Pancreas (tissue), 10 donors: ENCODE measurements around the gene TRAPPC3. TPM values are rescaled to one million over a fixed set of nuclear protein-coding genes. Genes with fewer than 3 reads are reported as not detected.

Experiments
- ATAC-seq, 4 donors: fragments of 200-7000 bp; cut with Tn5 transposase; one replicate each; pipeline versions ENCODE4 v1.8.0 to v1.9.1; 2020; ENCODE audit warnings: mild to moderate bottlenecking in 4 of 4, moderate library complexity in 4 of 4
- DNase-seq, 6 donors: peaks; one replicate each; pipeline ENCODE4 v3.0.0-alpha.2; 2020
- FAIRE-seq: peaks from 2 replicates; lab custom pipeline; 2012; peaks lifted over from hg19 to GRCh38; lab: Jason Lieb, UNC
- H3K27ac ChIP-seq, 4 donors: fragments of 200-600 bp; sonication (generic); 1 replicate in 3 of 4; 2 replicates in 1 of 4; pipeline versions ENCODE4 v1.5.0 to v1.8.0; 2020
- H3K27me3 ChIP-seq, 4 donors: fragments of 200-600 bp; one replicate each; pipeline ENCODE4 v1.8.0; 2021
- H3K36me3 ChIP-seq, 3 donors: fragments of 200-600 bp; sonication (generic) in 1 of 3; one replicate each; pipeline versions ENCODE4 v1.5.0 to v1.8.0; 2020 to 2021
- H3K4me1 ChIP-seq, 3 donors: fragments of 200-600 bp; one replicate each; pipeline ENCODE4 v1.8.0; 2021
- H3K4me3 ChIP-seq, 4 donors: fragments of 200-600 bp; sonication (generic) in 2 of 4; one replicate each; pipeline versions ENCODE4 v1.5.0 to v1.8.0; 2020 to 2021
- H3K9me3 ChIP-seq, 4 donors: fragments of 200-600 bp; one replicate each; pipeline ENCODE4 v1.8.0; 2021
- WGBS, 2 donors: extraction: QIAGEN DNeasy Blood & Tissue Kit; methylation state at CpG; one replicate each; pipeline ENCODE4 v1.1.7; 2013; 5-methylcytosine and 5-hydroxymethylcytosine counted together
- intact Hi-C, 3 donors: fragments of 100-400 bp; cut with DNase I; formaldehyde crosslinking; loops; one replicate each; pipeline versions ENCODE4 v1.11.1 to v1.14.2; 2022
- polyA plus RNA-seq, 2 donors: library from polyadenylated mRNA; stranded (reverse); fragments of 200-250 nt; gene quantifications; one replicate each; pipeline ENCODE4 v1.2.3, GENCODE V29; 2013
- total RNA-seq, 6 donors: library from RNA; stranded (reverse); fragmentation: NEBNext Ultra II Directional in 4 of 6; extraction: Animal tissue kit (Norgen Biotek cat#: 25700) in 4 of 6; gene quantifications; one replicate each; pipeline versions ENCODE4 v1.2.1 to v1.2.4, GENCODE V29; 2021 to 2023
- TF ChIP-seq, protein P1 (sequence below), 4 donors: fragments of 200-600 bp; sonication (generic) in 3 of 4; IDR thresholded peaks; one replicate each; pipeline versions ENCODE4 v1.5.0 to v1.8.0; 2021; ENCODE audit warnings: antibody characterized with exemption in 4 of 4
- donor health status: healthy with polysubstance abuse.
- donor health status: DM: no; HTN: no; CAD: no; lungs with moderate emphysema.
- donor health status: DM: no; HTN: no; CAD: no.
- donor health status: control.
- donor health status: control.
- donor health status: Bipolar disorder and iron deficiency.
- donor health status: DM: yes; HTN: yes; CAD: no.
- donor health status: DM: no; HTN: no; CAD: no.
- donor health status: DM: no; HTN: no; CAD: no.
- donor health status: DM: yes; HTN: yes; CAD: no.

Gene TRAPPC3
- total and polyA plus RNA-seq, 8 donors, result 21.8 to 41.5 (median 27.0) TPM

DNA sequence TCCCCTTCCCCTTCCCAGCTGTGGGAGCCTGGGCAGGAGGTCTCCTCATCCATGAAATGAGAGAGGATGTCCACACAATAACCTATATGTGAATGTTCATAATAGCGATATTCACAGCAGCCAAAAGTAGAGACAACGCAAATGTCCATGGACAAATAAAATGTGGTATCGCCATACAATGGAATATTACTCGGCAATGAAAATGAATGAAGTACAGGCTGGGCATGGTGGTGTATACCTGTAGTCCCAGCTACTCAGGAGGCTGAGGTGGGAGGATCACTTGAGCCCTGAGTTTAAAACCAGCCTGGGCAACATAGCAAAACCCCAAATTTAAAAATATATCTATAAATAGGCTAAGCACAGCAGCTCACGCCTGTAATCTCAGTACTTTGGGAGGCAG, 47.7 kb downstream of the TRAPPC3 start:
- 95% methylated on average over 5 of the region's 5 CpGs for WGBS, 2 donors
- ATAC-seq (no peak), DNase-seq (no peak), FAIRE-seq (no peak)
- H3K4me3 ChIP-seq, result no peak overlapping the region
- H3K4me1 ChIP-seq, result no peaks in the 10 kb centered on the region
- H3K27ac ChIP-seq, result no peak overlapping the region
- no peaks in the 10 kb centered on the region for H3K9me3 ChIP-seq
- intact Hi-C loops, result no loop called here
- TF ChIP-seq, protein P1, sequence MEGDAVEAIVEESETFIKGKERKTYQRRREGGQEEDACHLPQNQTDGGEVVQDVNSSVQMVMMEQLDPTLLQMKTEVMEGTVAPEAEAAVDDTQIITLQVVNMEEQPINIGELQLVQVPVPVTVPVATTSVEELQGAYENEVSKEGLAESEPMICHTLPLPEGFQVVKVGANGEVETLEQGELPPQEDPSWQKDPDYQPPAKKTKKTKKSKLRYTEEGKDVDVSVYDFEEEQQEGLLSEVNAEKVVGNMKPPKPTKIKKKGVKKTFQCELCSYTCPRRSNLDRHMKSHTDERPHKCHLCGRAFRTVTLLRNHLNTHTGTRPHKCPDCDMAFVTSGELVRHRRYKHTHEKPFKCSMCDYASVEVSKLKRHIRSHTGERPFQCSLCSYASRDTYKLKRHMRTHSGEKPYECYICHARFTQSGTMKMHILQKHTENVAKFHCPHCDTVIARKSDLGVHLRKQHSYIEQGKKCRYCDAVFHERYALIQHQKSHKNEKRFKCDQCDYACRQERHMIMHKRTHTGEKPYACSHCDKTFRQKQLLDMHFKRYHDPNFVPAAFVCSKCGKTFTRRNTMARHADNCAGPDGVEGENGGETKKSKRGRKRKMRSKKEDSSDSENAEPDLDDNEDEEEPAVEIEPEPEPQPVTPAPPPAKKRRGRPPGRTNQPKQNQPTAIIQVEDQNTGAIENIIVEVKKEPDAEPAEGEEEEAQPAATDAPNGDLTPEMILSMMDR (IDR thresholded peaks at IDR 0.05), result no peak
- H3K27me3 ChIP-seq, result no peaks in the 10 kb centered on the region
- no peaks in the 10 kb centered on the region for H3K36me3 ChIP-seq

DNA sequence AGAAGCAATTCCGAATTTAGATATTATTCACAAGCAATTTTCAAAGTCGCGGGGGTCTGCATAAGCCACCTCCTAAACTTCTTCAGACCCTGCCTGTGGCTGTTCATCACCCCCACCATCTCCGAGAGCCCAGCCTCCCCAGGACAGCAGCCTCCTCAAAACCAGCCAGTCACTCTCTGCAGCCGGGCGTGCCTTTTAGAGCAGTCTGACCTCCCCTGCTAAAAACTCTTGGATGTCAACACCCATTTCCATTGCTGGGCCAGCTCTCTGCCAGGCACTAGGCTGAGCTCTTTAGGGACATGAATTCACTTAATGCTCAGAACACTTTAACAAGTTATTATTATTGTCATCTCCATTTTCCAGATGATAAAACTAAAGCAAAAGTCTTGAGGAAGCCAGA, 48.9 kb downstream of the TRAPPC3 start:
- WGBS, 2 donors, result 53 to 75% methylated on average over 6 of the region's 6 CpGs
- no peaks in the 10 kb centered on the region for H3K4me1 ChIP-seq
- no peak for ATAC-seq
- no peak overlapping the region for H3K27ac ChIP-seq
- peak in 1 of 6 donors; percentile 41 for DNase-seq
- no peaks in the 10 kb centered on the region for H3K27me3 ChIP-seq
- H3K36me3 ChIP-seq, result no peaks in the 10 kb centered on the region
- H3K9me3 ChIP-seq, result no peaks in the 10 kb centered on the region
- no peak overlapping the region for H3K4me3 ChIP-seq
- TF ChIP-seq, protein P1 (IDR thresholded peaks at IDR 0.05), result no peak
- no peak for FAIRE-seq
- intact Hi-C loops, result no loop called here

GRCh38 chr1:36099681-36100341, 49.5 kb downstream of the TRAPPC3 start:
- Histone ChIP-seq H3K36me3 (no peaks in the 10 kb centered on the region), H3K27me3 (no peaks in the 10 kb centered on the region), H3K9me3 (no peaks in the 10 kb centered on the region), H3K4me1 (no peaks in the 10 kb centered on the region), H3K27ac (no peak overlapping the region), H3K4me3 (no peak overlapping the region)
- WGBS, 2 donors, result 19 to 24% methylated on average over 16 to 18 of the region's 18 CpGs
- no peak for FAIRE-seq
- intact Hi-C loops, result loop anchor here in 2 of 3 donors (5.0 to 10.0 kb wide), 6 partner anchors 85 to 325 kb away; no protein-coding TSS in a partner anchor
- peak; percentile 61 to 91 (median 84) for DNase-seq
- peak; percentile 81 to 96 (median 93) for ATAC-seq
- TF ChIP-seq, protein P1 (IDR thresholded peaks at IDR 0.05), result peak; percentile 59 to 81 (median 76)

DNA sequence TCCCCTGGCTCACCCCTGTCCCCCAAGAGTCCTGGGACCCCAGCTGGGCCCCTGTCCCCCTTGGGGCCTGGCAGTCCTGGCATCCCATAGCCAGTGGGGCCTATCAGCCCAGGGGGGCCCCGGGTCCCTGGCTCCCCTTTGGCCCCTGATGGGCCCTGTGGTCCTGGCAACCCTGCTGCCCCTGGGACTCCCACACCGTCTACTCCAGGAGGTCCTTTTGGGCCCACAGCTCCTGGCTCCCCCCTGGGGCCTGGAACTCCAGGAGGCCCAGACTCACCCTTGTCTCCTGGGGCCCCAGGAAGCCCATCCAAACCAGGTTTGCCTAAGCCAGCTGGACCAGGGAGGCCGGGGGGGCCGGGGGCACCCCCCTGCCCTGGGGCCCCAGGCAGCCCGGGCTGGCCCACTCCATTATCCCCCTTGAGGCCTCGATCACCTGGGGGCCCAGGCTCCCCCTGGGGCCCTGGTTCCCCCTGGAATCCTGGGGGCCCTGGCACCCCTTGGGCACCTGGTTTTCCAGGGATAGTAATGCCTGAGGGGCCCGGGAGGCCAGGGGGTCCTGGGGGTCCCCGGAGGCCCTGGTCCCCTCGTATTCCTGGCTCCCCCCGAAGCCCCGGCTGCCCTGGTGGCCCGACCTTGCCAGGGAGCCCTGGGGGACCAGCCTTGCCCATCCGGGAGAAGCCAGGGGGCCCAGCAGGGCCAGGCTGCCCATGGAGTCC, 50.5 kb downstream of the TRAPPC3 start:
- FAIRE-seq (no peak), ATAC-seq (no peak), DNase-seq (peak in 1 of 6 donors; percentile 75)
- no peak overlapping the region for H3K4me3 ChIP-seq
- no peak overlapping the region for H3K27ac ChIP-seq
- no peaks in the 10 kb centered on the region for H3K9me3 ChIP-seq
- TF ChIP-seq, protein P1 (IDR thresholded peaks at IDR 0.05), result no peak
- WGBS, 2 donors, result 57 to 76% methylated on average over 13 of the region's 13 CpGs
- H3K36me3 ChIP-seq, result peaks cover 0 to 2% (median 0%) of the 10 kb centered on the region in 3 donors
- no peaks in the 10 kb centered on the region for H3K4me1 ChIP-seq
- intact Hi-C loops, result loop anchor here in 2 of 3 donors (5.0 to 10.0 kb wide), 6 partner anchors 86 to 326 kb away; no protein-coding TSS in a partner anchor
- no peaks in the 10 kb centered on the region for H3K27me3 ChIP-seq
